PC-9 (cell line): ENCODE measurements around the gene ZMYM4. TPM values are rescaled to one million over a fixed set of nuclear protein-coding genes. Genes with fewer than 3 reads are reported as not detected.
"Not testable (repeated sequence)": the region's sequence is repeated elsewhere in the genome, so short reads cannot be mapped to it uniquely, and the experiment has no call there.

Source experiments
- BruUV-seq: library from RNA; stranded (reverse); fragments of 400-500 nt; replicated peaks from 2 replicates; lab custom pipeline; 2021; lab: Mats Ljungman, UMichigan
- CTCF ChIA-PET: fragments of 300-600 bp; sonication (Branson Sonifier 250); formaldehyde crosslinking; loops from one replicate; lab custom pipeline; 2022; ENCODE audit warnings: antibody characterized with exemption; lab: Charles Lee
- POLR2A ChIA-PET: fragments of 300-600 bp; sonication (Branson Sonifier 250); formaldehyde crosslinking; loops from one replicate; lab custom pipeline; 2022; ENCODE audit warnings: antibody characterized with exemption; ENCODE audit not compliant: unreplicated experiment; lab: Charles Lee
- DNase-seq, 2 experiments: peaks; one replicate each; pipeline versions ENCODE4 v3.0.0 to v3.0.0-alpha.2; 2015 to 2022; ENCODE audit warnings: mixed read lengths in 1 of 2
- H2AFZ ChIP-seq: fragments of 200-600 bp; sonication (generic); 2 replicates; pipeline ENCODE4 v1.8.1; 2017; ENCODE audit warnings: antibody characterized with exemption
- H3F3A ChIP-seq: fragments of 200-600 bp; sonication (generic); 2 replicates; pipeline ENCODE4 v1.8.1; 2017; ENCODE audit warnings: antibody characterized with exemption, mild to moderate bottlenecking, low read depth; ENCODE audit not compliant: insufficient read depth
- H3K27ac ChIP-seq: fragments of 200-600 bp; sonication (generic); 2 replicates; pipeline ENCODE4 v1.6.1; 2016; ENCODE audit warnings: mixed run types
- H3K27me3 ChIP-seq: fragments of 200-600 bp; sonication (generic); 2 replicates; pipeline ENCODE4 v1.6.1; 2016; ENCODE audit warnings: low read depth, mixed run types; ENCODE audit not compliant: insufficient read depth
- H3K36me3 ChIP-seq: fragments of 200-600 bp; sonication (generic); 2 replicates; pipeline ENCODE4 v1.6.1; 2016; ENCODE audit warnings: low read depth, mixed run types
- H3K4me1 ChIP-seq: fragments of 200-600 bp; sonication (generic); replicated peaks from 2 replicates; pipeline ENCODE4 v1.6.1; 2016; ENCODE audit warnings: mixed run types; ENCODE audit not compliant: insufficient read depth
- H3K4me2 ChIP-seq: fragments of 200-600 bp; sonication (generic); 2 replicates; pipeline ENCODE4 v1.6.1; 2017; ENCODE audit warnings: mixed run types
- H3K4me3 ChIP-seq: fragments of 200-600 bp; sonication (generic); 2 replicates; pipeline ENCODE4 v1.6.1; 2016; ENCODE audit warnings: mixed run types
- H3K79me2 ChIP-seq: fragments of 200-600 bp; sonication (generic); 2 replicates; pipeline ENCODE4 v1.6.1; 2017; ENCODE audit warnings: low read depth, mixed run types
- H3K9me2 ChIP-seq: fragments of 200-600 bp; sonication (generic); 2 replicates; pipeline ENCODE4 v1.8.1; 2017; ENCODE audit warnings: mild to moderate bottlenecking; ENCODE audit not compliant: insufficient read depth
- H3K9me3 ChIP-seq: fragments of 200-600 bp; sonication (generic); 2 replicates; pipeline ENCODE4 v1.8.1; 2016; ENCODE audit warnings: low read depth; ENCODE audit not compliant: insufficient read depth
- H4K20me1 ChIP-seq: fragments of 200-600 bp; sonication (generic); 2 replicates; pipeline ENCODE4 v1.8.1; 2017; ENCODE audit not compliant: insufficient read depth
- EZH2 ChIP-seq: fragments of 200-600 bp; sonication (generic); IDR thresholded peaks from 2 replicates; pipeline ENCODE4 v1.8.0; 2017; ENCODE audit warnings: antibody characterized with exemption, low read depth
- intact Hi-C: fragments of 100-400 bp; cut with micrococcal nuclease; formaldehyde crosslinking; loops from one replicate; pipeline ENCODE4 v1.10.0; 2022; ENCODE audit not compliant: unreplicated experiment
- total RNA-seq: library from RNA; stranded (reverse); gene quantifications from 2 replicates; pipeline ENCODE4 v1.2.3, GENCODE V29; 2021
- TF ChIP-seq, protein P1 (sequence below): fragments of 200-600 bp; sonication (generic); conservative IDR thresholded peaks from 2 replicates; pipeline ENCODE4 v1.6.1; 2017; ENCODE audit warnings: mixed run types, antibody characterized with exemption, mild to moderate bottlenecking, moderate library complexity

The ZMYM4 gene
- total RNA-seq, 1 experiment from 2014 or later, result 84.4 TPM

GRCh38 chr1:35229587-35230360 lies 38.7 kb upstream of the ZMYM4 start:
- Histone ChIP-seq H3K4me1 (no peaks in the 10 kb centered on the region), H3F3A (no peaks in the 10 kb centered on the region; the same call in 1 of the 2 replicates), H3K36me3 (no peaks in the 10 kb centered on the region), H3K27ac (no peak overlapping the region), H3K27me3 (no peaks in the 10 kb centered on the region), H3K9me3 (no peaks in the 10 kb centered on the region), H2AFZ (no peak overlapping the region), H4K20me1 (no peaks in the 10 kb centered on the region), H3K4me3 (no peak overlapping the region), H3K79me2 (no peaks in the 10 kb centered on the region), H3K4me2 (no peak overlapping the region), H3K9me2 (no peaks in the 10 kb centered on the region)
- BruUV-seq, result no TSS peak
- CTCF ChIA-PET, result no interaction called here
- intact Hi-C loops, result no loop called here
- POLR2A ChIA-PET, result no interaction called here
- TF ChIP-seq, protein P1, sequence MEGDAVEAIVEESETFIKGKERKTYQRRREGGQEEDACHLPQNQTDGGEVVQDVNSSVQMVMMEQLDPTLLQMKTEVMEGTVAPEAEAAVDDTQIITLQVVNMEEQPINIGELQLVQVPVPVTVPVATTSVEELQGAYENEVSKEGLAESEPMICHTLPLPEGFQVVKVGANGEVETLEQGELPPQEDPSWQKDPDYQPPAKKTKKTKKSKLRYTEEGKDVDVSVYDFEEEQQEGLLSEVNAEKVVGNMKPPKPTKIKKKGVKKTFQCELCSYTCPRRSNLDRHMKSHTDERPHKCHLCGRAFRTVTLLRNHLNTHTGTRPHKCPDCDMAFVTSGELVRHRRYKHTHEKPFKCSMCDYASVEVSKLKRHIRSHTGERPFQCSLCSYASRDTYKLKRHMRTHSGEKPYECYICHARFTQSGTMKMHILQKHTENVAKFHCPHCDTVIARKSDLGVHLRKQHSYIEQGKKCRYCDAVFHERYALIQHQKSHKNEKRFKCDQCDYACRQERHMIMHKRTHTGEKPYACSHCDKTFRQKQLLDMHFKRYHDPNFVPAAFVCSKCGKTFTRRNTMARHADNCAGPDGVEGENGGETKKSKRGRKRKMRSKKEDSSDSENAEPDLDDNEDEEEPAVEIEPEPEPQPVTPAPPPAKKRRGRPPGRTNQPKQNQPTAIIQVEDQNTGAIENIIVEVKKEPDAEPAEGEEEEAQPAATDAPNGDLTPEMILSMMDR, result no peak
- no peak for TF ChIP-seq EZH2
- no peak for DNase-seq

DNA sequence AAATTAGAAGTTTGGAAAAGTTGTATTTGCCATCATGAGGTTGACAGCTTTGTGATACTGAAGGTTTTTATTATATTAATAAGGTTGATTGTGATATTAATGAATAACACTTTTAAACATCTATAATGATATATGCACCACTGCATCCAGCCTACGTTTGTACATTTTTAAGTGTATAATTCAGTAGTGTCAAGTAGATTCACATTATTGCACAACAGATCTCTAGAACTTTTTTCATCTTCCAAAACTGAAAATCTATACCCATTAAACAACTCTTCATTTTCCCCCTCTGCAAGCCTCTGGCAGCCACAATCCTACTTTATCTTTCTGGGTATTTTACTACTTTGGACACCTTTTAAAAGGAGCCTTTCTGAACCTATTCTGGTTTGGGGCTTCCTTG lies 37.2 kb upstream of the ZMYM4 start:
- Histone ChIP-seq H4K20me1 (no peaks in the 10 kb centered on the region), H3K36me3 (no peaks in the 10 kb centered on the region), H3K4me2 (no peak overlapping the region), H3K9me3 (no peaks in the 10 kb centered on the region), H3K27ac (no peak overlapping the region), H3K4me3 (no peak overlapping the region), H3K27me3 (no peaks in the 10 kb centered on the region), H3K4me1 (no peaks in the 10 kb centered on the region), H2AFZ (no peak overlapping the region), H3F3A (no peaks in the 10 kb centered on the region; the same call in 1 of the 2 replicates), H3K9me2 (no peaks in the 10 kb centered on the region), H3K79me2 (no peaks in the 10 kb centered on the region)
- TF ChIP-seq EZH2, result no peak
- TF ChIP-seq, protein P1, result no peak
- POLR2A ChIA-PET, result interaction anchor here (0.7 kb wide), 1 partner anchor 33 kb away, joined by 3 read pairs; no protein-coding TSS in a partner anchor
- no TSS peak for BruUV-seq
- CTCF ChIA-PET, result interaction anchor here (0.6 kb wide), 1 partner anchor 337 kb away, joined by 3 read pairs; no protein-coding TSS in a partner anchor
- DNase-seq, result no peak
- intact Hi-C loops, result no loop called here

- POLR2A ChIA-PET, result interaction anchor here (0.7 kb wide), 1 partner anchor 645 kb away, joined by 19 read pairs; no protein-coding TSS in a partner anchor
- DNase-seq, H3F3A ChIP-seq, H3K4me3 ChIP-seq, H3K4me2 ChIP-seq, H4K20me1 ChIP-seq, H3K9me3 ChIP-seq, intact Hi-C loops, H3K27me3 ChIP-seq, H3K27ac ChIP-seq, H3K4me1 ChIP-seq, H3K36me3 ChIP-seq, BruUV-seq, CTCF ChIA-PET, H3K79me2 ChIP-seq, H3K9me2 ChIP-seq: not testable (repeated sequence)
- H2AFZ ChIP-seq, result 0 out of 2 replicates have a peak overlapping the region, but pooled peaks have one; percentile 1
Observed at GRCh38 chr1:35236772-35237171, 31.7 kb upstream of the ZMYM4 start.
